Mesenchymal stem cell (in vitro differentiated cells and primary cell): Measurements from ENCODE around the gene CETN2. TPM values are rescaled to one million over a fixed set of nuclear protein-coding genes. Genes with fewer than 3 reads are reported as not detected.

ENCODE experiments used
- DNase-seq: peaks from one replicate; pipeline ENCODE4 v3.0.0-alpha.2; 2013
- H2AFZ ChIP-seq: one replicate; pipeline ENCODE4 v1.6.1; 2013; ENCODE audit warnings: low read depth, mild to moderate bottlenecking, control low read depth, inconsistent platforms, low read length, moderate library complexity
- H2AK5ac ChIP-seq: 2 replicates; pipeline ENCODE4 v1.6.1; 2013; ENCODE audit warnings: low read length, moderate library complexity, mild to moderate bottlenecking, inconsistent platforms; ENCODE audit not compliant: severe bottlenecking
- H2BK120ac ChIP-seq: one replicate; pipeline ENCODE4 v1.6.1; 2013; ENCODE audit warnings: low read depth, mild to moderate bottlenecking, inconsistent platforms, low read length, moderate library complexity
- H2BK12ac ChIP-seq, 2 experiments: one replicate each; pipeline ENCODE4 v1.6.1; 2013; ENCODE audit warnings: inconsistent platforms in 2 of 2, low read length in 2 of 2, mild to moderate bottlenecking in 2 of 2, moderate library complexity in 2 of 2, control low read depth in 1 of 2
- H2BK15ac ChIP-seq: one replicate; pipeline ENCODE4 v1.6.1; 2013; ENCODE audit warnings: mild to moderate bottlenecking, low read depth, inconsistent platforms; ENCODE audit not compliant: poor library complexity, severe bottlenecking
- H2BK5ac ChIP-seq: 2 replicates; pipeline ENCODE4 v1.6.1; 2013; ENCODE audit warnings: low read depth, mild to moderate bottlenecking, low read length, control low read depth, inconsistent platforms; ENCODE audit not compliant: poor library complexity, severe bottlenecking
- H3K14ac ChIP-seq, 2 experiments: one replicate each; pipeline ENCODE4 v1.6.1; 2013; ENCODE audit warnings: inconsistent platforms in 2 of 2, low read length in 2 of 2, control low read depth in 1 of 2, mild to moderate bottlenecking in 1 of 2, moderate library complexity in 1 of 2
- H3K18ac ChIP-seq, 2 experiments: one replicate each; pipeline ENCODE4 v1.6.1; 2013; ENCODE audit warnings: inconsistent platforms in 2 of 2, low read length in 2 of 2, control low read depth in 1 of 2, low read depth in 1 of 2, mild to moderate bottlenecking in 1 of 2
- H3K23ac ChIP-seq, 2 experiments: one replicate each; pipeline ENCODE4 v1.6.1; 2013; ENCODE audit warnings: inconsistent platforms in 2 of 2, low read length in 2 of 2, mild to moderate bottlenecking in 2 of 2, moderate library complexity in 2 of 2, control low read depth in 1 of 2
- H3K27ac ChIP-seq: 2 replicates; pipeline ENCODE4 v1.5.1; 2013; ENCODE audit warnings: mild to moderate bottlenecking, moderate library complexity, low read length, control low read depth, inconsistent platforms; ENCODE audit not compliant: poor library complexity, severe bottlenecking
- H3K27me3 ChIP-seq, 2 experiments: 2 replicates each; pipeline versions ENCODE4 v1.6.1 to v1.7.0; 2013; ENCODE audit warnings: low read length in 2 of 2, mild to moderate bottlenecking in 2 of 2, moderate library complexity in 2 of 2, control low read depth in 1 of 2, inconsistent platforms in 1 of 2; ENCODE audit not compliant: control insufficient read depth in 1 of 2, insufficient read depth in 1 of 2
- H3K36me3 ChIP-seq, 2 experiments: 2 replicates each; pipeline versions ENCODE4 v1.6.1 to v1.7.0; 2013; ENCODE audit warnings: low read length in 2 of 2, control low read depth in 1 of 2, inconsistent platforms in 1 of 2, low read depth in 1 of 2, mild to moderate bottlenecking in 1 of 2; ENCODE audit not compliant: insufficient read depth in 2 of 2, control insufficient read depth in 1 of 2
- H3K4ac ChIP-seq, 2 experiments: one replicate each; pipeline ENCODE4 v1.6.1; 2013; ENCODE audit warnings: inconsistent platforms in 2 of 2, low read length in 2 of 2, mild to moderate bottlenecking in 2 of 2, moderate library complexity in 2 of 2, control low read depth in 1 of 2, low read depth in 1 of 2
- H3K4me1 ChIP-seq: 2 replicates; pipeline ENCODE4 v1.6.1; 2013; ENCODE audit warnings: low read depth, low read length, control low read depth; ENCODE audit not compliant: control insufficient read depth, insufficient read depth
- H3K4me2 ChIP-seq: 2 replicates; pipeline ENCODE4 v1.6.1; 2013; ENCODE audit warnings: low read length, mild to moderate bottlenecking, inconsistent platforms; ENCODE audit not compliant: poor library complexity, severe bottlenecking
- H3K4me3 ChIP-seq, 2 experiments: 2 replicates each; pipeline versions ENCODE4 v1.5.1 to v1.7.0; 2013; ENCODE audit warnings: low read length in 2 of 2, mild to moderate bottlenecking in 2 of 2, control low read depth in 1 of 2, low read depth in 1 of 2; ENCODE audit not compliant: insufficient read depth in 1 of 2
- H3K79me1 ChIP-seq: replicated peaks from 2 replicates; pipeline ENCODE4 v1.6.1; 2013; ENCODE audit warnings: mild to moderate bottlenecking, control low read depth, low read length, inconsistent platforms; ENCODE audit not compliant: poor library complexity, severe bottlenecking
- H3K9ac ChIP-seq: 2 replicates; pipeline ENCODE4 v1.7.0; 2013; ENCODE audit warnings: mild to moderate bottlenecking, low read length, moderate library complexity
- H3K9me3 ChIP-seq: 2 replicates; pipeline ENCODE4 v1.7.0; 2013; ENCODE audit warnings: mild to moderate bottlenecking, low read length; ENCODE audit not compliant: control insufficient read depth
- H4K8ac ChIP-seq: one replicate; pipeline ENCODE4 v1.6.1; 2013; ENCODE audit warnings: inconsistent platforms, mild to moderate bottlenecking, low read length, moderate library complexity
- H4K91ac ChIP-seq: one replicate; pipeline ENCODE4 v1.6.1; 2013; ENCODE audit warnings: mild to moderate bottlenecking, low read length, inconsistent platforms
- WGBS: methylation state at CpG from one replicate; pipeline ENCODE4 v1.1.7; 2013; ENCODE audit warnings: mixed read lengths; 5-methylcytosine and 5-hydroxymethylcytosine counted together
- polyA plus RNA-seq, 2 experiments: library from polyadenylated mRNA; stranded (reverse); fragments of 200-250 nt; gene quantifications; one replicate each; pipeline ENCODE4 v1.2.3, GENCODE V29; 2013

CETN2 gene
- polyA plus RNA-seq (2013, experiment 1 of 2): 87.9 TPM
- polyA plus RNA-seq (2013, experiment 2 of 2): 90.5 TPM

DNA sequence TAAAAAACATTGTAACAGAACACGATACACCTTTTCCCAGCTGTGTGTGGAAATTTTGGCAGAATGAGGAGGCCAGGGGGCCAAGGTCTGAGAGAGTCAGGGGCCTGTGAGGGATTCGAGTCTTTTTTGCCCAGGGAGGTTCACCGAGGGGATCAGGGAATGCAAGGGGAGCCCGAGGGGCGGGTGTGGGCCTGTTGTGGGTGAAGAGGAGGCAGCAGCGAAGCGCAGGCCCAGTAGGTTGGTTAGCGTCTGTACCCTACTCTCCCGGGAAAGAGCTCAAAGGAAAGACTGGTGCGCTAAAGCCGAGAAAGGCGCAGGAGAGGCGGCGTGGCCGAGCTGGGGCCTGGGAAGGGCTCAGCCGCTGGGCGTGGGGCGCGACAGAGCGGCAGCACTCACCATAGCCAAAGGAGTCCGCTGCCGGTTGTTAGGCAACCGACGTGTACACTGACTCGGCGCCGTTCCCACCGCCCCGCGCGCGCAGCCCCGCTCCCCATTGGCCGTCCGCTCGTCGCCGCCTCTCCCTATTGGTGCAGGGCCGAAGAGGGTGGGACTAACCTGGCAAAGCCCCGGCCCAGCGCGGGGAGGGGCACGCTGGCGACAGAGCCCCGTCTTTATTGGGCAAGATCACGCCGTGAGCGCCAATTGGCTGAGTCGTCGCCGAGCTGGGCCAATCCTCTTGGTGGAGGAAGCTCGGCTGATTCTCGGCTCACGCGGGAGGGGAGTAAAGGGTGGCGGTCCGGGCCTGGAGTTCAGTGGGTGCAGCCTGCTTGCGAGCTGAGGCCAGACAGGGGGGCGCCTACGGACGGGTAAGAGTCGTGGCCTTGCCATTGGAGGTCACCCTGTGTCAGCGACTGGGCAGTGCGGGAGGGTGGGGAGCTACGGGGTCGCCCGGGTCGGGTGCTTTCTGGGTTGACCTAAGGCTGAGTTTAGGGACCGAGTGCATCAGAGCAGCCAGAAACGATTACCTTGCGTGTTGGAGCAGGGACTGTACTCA is at the start of gene CETN2, which contains the start of gene NSDHL:
Gene CETN2 (minus strand): TSS at position 446 of the 994 bp plus-strand sequence. CDS start 47 bp downstream, at position 399.
Gene NSDHL (plus strand): TSS at position 752 of the 994 bp plus-strand sequence. CDS start 15,262 bp downstream, outside the sequence.
- peaks cover 8% of the 10 kb centered on the region for H3K4me1 ChIP-seq
- peak; percentile 96 for DNase-seq
- no peak within 1 kb of the TSS for H3K23ac ChIP-seq
- H3K18ac ChIP-seq: peak within 1 kb of the TSS; percentile 43 to 82
- peak within 1 kb of the TSS; percentile 79 to 87 for H3K4me3 ChIP-seq
- peak within 1 kb of the TSS; percentile 37 for H4K8ac ChIP-seq
- peak within 1 kb of the TSS in 1 of 2 experiments; percentile 69 for H3K4ac ChIP-seq
- H3K14ac ChIP-seq: peak within 1 kb of the TSS in 1 of 2 experiments; percentile 65
- no peak within 1 kb of the TSS for H2BK15ac ChIP-seq
- H2BK120ac ChIP-seq: no peak within 1 kb of the TSS
- under 1% methylated on average over 48 of the region's 71 CpGs for WGBS
- no peak within 1 kb of the TSS for H2BK5ac ChIP-seq
- H4K91ac ChIP-seq: peak within 1 kb of the TSS; percentile 75
- H2AFZ ChIP-seq: peak within 1 kb of the TSS; percentile 81
- no peak within 1 kb of the TSS for H2AK5ac ChIP-seq
- peaks cover 0 to 27% of the 10 kb centered on the region in 2 experiments for H3K27me3 ChIP-seq
- peaks cover 20 to 38% of the 10 kb centered on the region in 2 experiments for H3K36me3 ChIP-seq
- peak within 1 kb of the TSS; percentile 97 for H3K9ac ChIP-seq
- peaks cover 2% of the 10 kb centered on the region for H3K9me3 ChIP-seq
- H3K4me2 ChIP-seq: peak within 1 kb of the TSS; percentile 74
- no peak within 1 kb of the TSS for H2BK12ac ChIP-seq
- peaks cover 6% of the 10 kb centered on the region for H3K79me1 ChIP-seq
- no peak within 1 kb of the TSS for H3K27ac ChIP-seq

DNA sequence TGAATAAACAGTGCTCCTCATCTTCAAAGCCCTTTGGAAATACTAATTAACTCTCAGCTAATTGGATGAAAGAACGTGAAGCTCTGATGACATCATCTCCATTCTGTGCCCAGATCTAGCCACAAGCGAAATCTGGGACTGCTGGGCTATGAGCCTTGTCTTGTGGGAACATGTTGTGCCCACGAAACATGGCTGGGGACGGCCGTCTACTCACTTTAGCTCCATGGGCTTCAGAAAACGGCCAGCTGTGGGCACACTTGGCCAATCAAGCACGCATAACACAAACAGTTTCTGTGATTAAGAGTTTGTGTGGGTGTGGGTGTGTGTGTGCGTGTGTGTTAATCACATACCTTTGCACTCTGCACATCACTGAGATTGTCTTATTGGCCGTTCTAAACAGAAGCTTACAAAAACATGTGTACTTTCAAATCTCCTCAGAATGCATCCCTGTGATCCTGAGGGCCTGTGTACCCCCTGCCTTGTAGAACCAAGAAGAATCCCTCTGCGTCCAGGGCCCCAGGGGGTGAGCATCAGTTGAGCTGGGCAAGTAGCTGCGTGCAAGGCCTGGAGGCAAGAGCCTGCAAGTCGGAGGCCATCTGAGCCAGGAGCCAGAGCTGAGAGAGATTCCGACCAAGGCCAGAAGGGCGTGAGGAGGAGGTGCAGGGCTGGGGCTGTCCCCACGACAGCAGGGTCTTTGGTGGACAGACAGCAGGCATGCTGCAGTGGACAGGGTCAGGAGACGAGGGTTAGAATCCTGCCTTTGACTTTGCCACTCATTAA is 48.6 kb upstream of the CETN2 start:
- H3K27me3 ChIP-seq: peaks cover 0 to 67% of the 10 kb centered on the region in 2 experiments
- no peak overlapping the region for H2BK12ac ChIP-seq
- peaks cover 12% of the 10 kb centered on the region for H3K9me3 ChIP-seq
- H3K4ac ChIP-seq: no peak overlapping the region
- no peak overlapping the region for H2BK5ac ChIP-seq
- no peak overlapping the region for H3K23ac ChIP-seq
- H4K91ac ChIP-seq: no peak overlapping the region
- H3K79me1 ChIP-seq: no peaks in the 10 kb centered on the region
- H3K14ac ChIP-seq: no peak overlapping the region
- no peak overlapping the region for H3K4me2 ChIP-seq
- no peak for DNase-seq
- no peaks in the 10 kb centered on the region for H3K36me3 ChIP-seq
- no peak overlapping the region for H2AFZ ChIP-seq
- H3K4me3 ChIP-seq: no peak overlapping the region
- H2BK120ac ChIP-seq: no peak overlapping the region
- WGBS: 58% methylated on average over 9 of the region's 16 CpGs
- no peak overlapping the region for H3K9ac ChIP-seq
- peaks cover 6% of the 10 kb centered on the region for H3K4me1 ChIP-seq
- H3K27ac ChIP-seq: no peak overlapping the region
- H2AK5ac ChIP-seq: no peak overlapping the region
- H4K8ac ChIP-seq: no peak overlapping the region
- no peak overlapping the region for H2BK15ac ChIP-seq
- H3K18ac ChIP-seq: no peak overlapping the region

GRCh38 chrX:152876931-152877840 is 46.6 kb upstream of the CETN2 start:
- H2AFZ ChIP-seq: no peak overlapping the region
- no peak overlapping the region for H3K27ac ChIP-seq
- peaks cover 6% of the 10 kb centered on the region for H3K4me1 ChIP-seq
- peaks cover 9% of the 10 kb centered on the region for H3K9me3 ChIP-seq
- 92% methylated on average over 8 of the region's 10 CpGs for WGBS
- H3K4ac ChIP-seq: no peak overlapping the region
- no peaks in the 10 kb centered on the region for H3K36me3 ChIP-seq
- no peak overlapping the region for H2BK5ac ChIP-seq
- H3K23ac ChIP-seq: no peak overlapping the region
- no peak overlapping the region for H4K8ac ChIP-seq
- H3K27me3 ChIP-seq: peaks cover 0 to 56% of the 10 kb centered on the region in 2 experiments
- no peak overlapping the region for H2BK15ac ChIP-seq
- no peak overlapping the region for H2BK12ac ChIP-seq
- H3K9ac ChIP-seq: no peak overlapping the region
- DNase-seq: no peak
- no peaks in the 10 kb centered on the region for H3K79me1 ChIP-seq
- no peak overlapping the region for H3K4me2 ChIP-seq
- H2AK5ac ChIP-seq: no peak overlapping the region
- no peak overlapping the region for H2BK120ac ChIP-seq
- no peak overlapping the region for H3K14ac ChIP-seq
- no peak overlapping the region for H3K4me3 ChIP-seq
- no peak overlapping the region for H3K18ac ChIP-seq
- H4K91ac ChIP-seq: no peak overlapping the region
